MM.1S (cell line): Measurements from ENCODE around the gene LETM1.
"Not testable (repeated sequence)": the region's sequence is repeated elsewhere in the genome, so short reads cannot be mapped to it uniquely, and the experiment has no call there.

Source experiments
- DNase-seq: peaks from one replicate; pipeline ENCODE4 v3.0.0-alpha.2; 2015
- H2AFZ ChIP-seq: fragments of 300-600 bp; sonication (generic); 2 replicates; pipeline ENCODE4 v1.6.0; 2016; ENCODE audit warnings: antibody characterized with exemption, low read length
- H3F3A ChIP-seq: fragments of 300-600 bp; sonication (generic); 2 replicates; pipeline ENCODE4 v1.6.1; 2016; ENCODE audit warnings: mild to moderate bottlenecking, antibody characterized with exemption, low read length, moderate library complexity, mixed read lengths; ENCODE audit not compliant: insufficient read depth
- H3K27ac ChIP-seq: fragments of 300-600 bp; sonication (generic); 2 replicates; pipeline ENCODE4 v1.5.1; 2016; ENCODE audit warnings: mild to moderate bottlenecking, low read length
- H3K27me3 ChIP-seq: fragments of 300-600 bp; sonication (generic); replicated peaks from 2 replicates; pipeline ENCODE4 v1.6.0; 2016; ENCODE audit warnings: low read length; ENCODE audit not compliant: insufficient read depth
- H3K36me3 ChIP-seq: fragments of 300-600 bp; sonication (generic); replicated peaks from 2 replicates; pipeline ENCODE4 v1.6.1; 2016; ENCODE audit warnings: mild to moderate bottlenecking, low read length, mixed read lengths; ENCODE audit not compliant: insufficient read depth
- H3K4me1 ChIP-seq: fragments of 300-600 bp; sonication (generic); 2 replicates; pipeline ENCODE4 v1.6.1; 2016; ENCODE audit warnings: low read length, mixed read lengths
- H3K4me2 ChIP-seq: fragments of 300-600 bp; sonication (generic); 2 replicates; pipeline ENCODE4 v1.6.0; 2016; ENCODE audit warnings: low read depth, low read length
- H3K4me3 ChIP-seq: fragments of 300-600 bp; sonication (generic); 2 replicates; pipeline ENCODE4 v1.5.1; 2016; ENCODE audit warnings: low read length, mixed read lengths
- H3K79me2 ChIP-seq: fragments of 300-600 bp; sonication (generic); 2 replicates; pipeline ENCODE4 v1.6.1; 2016; ENCODE audit warnings: mixed run types, low read length, mixed read lengths
- H3K9ac ChIP-seq: fragments of 300-600 bp; sonication (generic); 2 replicates; pipeline ENCODE4 v1.6.1; 2016; ENCODE audit warnings: low read length, mixed read lengths
- H3K9me2 ChIP-seq: fragments of 300-600 bp; sonication (generic); replicated peaks from 2 replicates; pipeline ENCODE4 v1.6.1; 2016; ENCODE audit warnings: mild to moderate bottlenecking, low read length, mixed read lengths; ENCODE audit not compliant: insufficient read depth
- H3K9me3 ChIP-seq: fragments of 300-600 bp; sonication (generic); replicated peaks from 2 replicates; pipeline ENCODE4 v1.6.1; 2016; ENCODE audit warnings: mild to moderate bottlenecking, low read length, mixed read lengths; ENCODE audit not compliant: insufficient read depth
- H4K20me1 ChIP-seq: fragments of 300-600 bp; sonication (generic); 2 replicates; pipeline ENCODE4 v1.6.1; 2016; ENCODE audit warnings: mild to moderate bottlenecking, low read length, moderate library complexity, mixed read lengths; ENCODE audit not compliant: insufficient read depth
- EZH2 ChIP-seq: fragments of 300-600 bp; sonication (generic); optimal IDR thresholded peaks from 2 replicates; pipeline ENCODE3; 2017; ENCODE audit warnings: low read depth, mild to moderate bottlenecking, antibody characterized with exemption, low read length, mixed read lengths
- EZH2phosphoT487 ChIP-seq: fragments of 300-600 bp; sonication (generic); IDR thresholded peaks from 2 replicates; pipeline ENCODE4 v1.6.1; 2018; ENCODE audit warnings: antibody characterized with exemption, low read length
- TF ChIP-seq, protein P1 (sequence below): fragments of 300-600 bp; sonication (generic); IDR thresholded peaks from 2 replicates; pipeline ENCODE4 v1.5.1; 2016; ENCODE audit warnings: antibody characterized with exemption, low read length, mixed read lengths

LETM1 gene

DNA sequence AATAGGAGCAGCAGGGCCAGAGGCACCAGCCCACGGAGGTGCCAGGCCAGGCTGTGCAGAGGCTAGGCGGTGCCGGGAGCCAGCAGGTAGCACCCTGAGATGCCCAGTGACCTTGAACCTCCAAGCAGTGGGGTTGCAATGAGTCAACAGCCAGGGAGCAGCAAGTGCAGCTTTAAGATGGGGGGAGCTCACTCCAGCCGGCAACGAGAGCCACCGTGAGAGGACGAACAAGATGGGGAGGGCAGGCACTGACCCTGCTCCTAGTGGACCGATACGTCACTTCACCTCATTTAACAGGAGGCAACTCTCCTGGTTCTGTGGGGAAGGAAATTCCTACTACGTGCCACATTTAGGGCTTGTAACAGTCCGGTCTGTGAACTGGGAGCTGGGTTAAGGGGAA, 4.8 kb downstream of the LETM1 start:
- H3K27me3 ChIP-seq = no peaks in the 10 kb centered on the region
- H3K36me3 ChIP-seq = no peaks in the 10 kb centered on the region
- peaks cover 4% of the 10 kb centered on the region; the same call in 1 of the 2 replicates for H4K20me1 ChIP-seq
- H3K4me1 ChIP-seq = no peaks in the 10 kb centered on the region; the same call in 1 of the 2 replicates
- no peak overlapping the region for H3K4me2 ChIP-seq
- TF ChIP-seq EZH2 = no peak
- TF ChIP-seq, protein P1, sequence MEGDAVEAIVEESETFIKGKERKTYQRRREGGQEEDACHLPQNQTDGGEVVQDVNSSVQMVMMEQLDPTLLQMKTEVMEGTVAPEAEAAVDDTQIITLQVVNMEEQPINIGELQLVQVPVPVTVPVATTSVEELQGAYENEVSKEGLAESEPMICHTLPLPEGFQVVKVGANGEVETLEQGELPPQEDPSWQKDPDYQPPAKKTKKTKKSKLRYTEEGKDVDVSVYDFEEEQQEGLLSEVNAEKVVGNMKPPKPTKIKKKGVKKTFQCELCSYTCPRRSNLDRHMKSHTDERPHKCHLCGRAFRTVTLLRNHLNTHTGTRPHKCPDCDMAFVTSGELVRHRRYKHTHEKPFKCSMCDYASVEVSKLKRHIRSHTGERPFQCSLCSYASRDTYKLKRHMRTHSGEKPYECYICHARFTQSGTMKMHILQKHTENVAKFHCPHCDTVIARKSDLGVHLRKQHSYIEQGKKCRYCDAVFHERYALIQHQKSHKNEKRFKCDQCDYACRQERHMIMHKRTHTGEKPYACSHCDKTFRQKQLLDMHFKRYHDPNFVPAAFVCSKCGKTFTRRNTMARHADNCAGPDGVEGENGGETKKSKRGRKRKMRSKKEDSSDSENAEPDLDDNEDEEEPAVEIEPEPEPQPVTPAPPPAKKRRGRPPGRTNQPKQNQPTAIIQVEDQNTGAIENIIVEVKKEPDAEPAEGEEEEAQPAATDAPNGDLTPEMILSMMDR = no peak
- no peak for TF ChIP-seq EZH2phosphoT487
- no peaks in the 10 kb centered on the region for H3K9me2 ChIP-seq
- peaks cover 77% of the 10 kb centered on the region for H3K79me2 ChIP-seq
- H3K9ac ChIP-seq = no peak overlapping the region
- no peaks in the 10 kb centered on the region for H3K9me3 ChIP-seq
- H3F3A ChIP-seq = no peaks in the 10 kb centered on the region
- no peak overlapping the region for H3K27ac ChIP-seq
- no peak overlapping the region for H3K4me3 ChIP-seq
- H2AFZ ChIP-seq = no peak overlapping the region
- DNase-seq = no peak

- peaks cover 4% of the 10 kb centered on the region; the same call in 1 of the 2 replicates for H4K20me1 ChIP-seq
- H3K4me1 ChIP-seq = no peaks in the 10 kb centered on the region; the same call in 1 of the 2 replicates
- TF ChIP-seq EZH2phosphoT487 (no peak), EZH2 (no peak)
- TF ChIP-seq, protein P1 = no peak
- H3F3A ChIP-seq = no peaks in the 10 kb centered on the region
- no peak for DNase-seq
- no peak overlapping the region for H3K27ac ChIP-seq
- H3K36me3 ChIP-seq = no peaks in the 10 kb centered on the region
- no peaks in the 10 kb centered on the region for H3K9me3 ChIP-seq
- no peaks in the 10 kb centered on the region for H3K9me2 ChIP-seq
- H3K9ac ChIP-seq = no peak overlapping the region
- no peaks in the 10 kb centered on the region for H3K27me3 ChIP-seq
- peaks cover 80% of the 10 kb centered on the region for H3K79me2 ChIP-seq
- H3K4me3 ChIP-seq = no peak overlapping the region
- H2AFZ ChIP-seq = no peak overlapping the region
- H3K4me2 ChIP-seq = no peak overlapping the region
These were observed 5.7 kb downstream of the LETM1 start for GRCh38 chr4:1850276-1850675.

DNA sequence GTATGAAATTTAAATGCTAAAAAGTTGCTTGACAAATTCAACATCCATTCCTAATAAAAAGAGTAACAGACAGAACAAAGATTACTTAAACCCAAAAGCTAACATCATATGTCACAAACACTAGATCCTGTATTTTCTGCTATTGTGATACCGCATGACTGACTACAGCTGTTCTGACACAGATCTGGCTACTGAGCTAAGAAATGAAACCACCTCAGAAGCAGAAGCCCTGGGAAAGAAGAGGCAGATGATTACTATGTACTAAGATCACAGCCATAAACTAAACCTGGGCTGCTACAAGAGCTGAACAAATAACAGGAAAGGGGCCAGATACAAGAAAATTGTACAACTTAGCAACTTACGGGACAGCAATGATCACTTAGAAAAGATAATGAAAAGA, 9.4 kb downstream of the LETM1 start:
- H4K20me1 ChIP-seq = no peaks in the 10 kb centered on the region
- no peaks in the 10 kb centered on the region for H3K27me3 ChIP-seq
- no peaks in the 10 kb centered on the region for H3F3A ChIP-seq
- no peak overlapping the region for H3K4me3 ChIP-seq
- no peak overlapping the region for H2AFZ ChIP-seq
- TF ChIP-seq, protein P1 = no peak
- TF ChIP-seq EZH2 (no peak), EZH2phosphoT487 (no peak)
- H3K36me3 ChIP-seq = no peaks in the 10 kb centered on the region
- no peaks in the 10 kb centered on the region for H3K9me2 ChIP-seq
- no peak overlapping the region for H3K9ac ChIP-seq
- H3K4me2 ChIP-seq = no peak overlapping the region
- no peaks in the 10 kb centered on the region for H3K4me1 ChIP-seq
- H3K27ac ChIP-seq = no peak overlapping the region
- peaks cover 76% of the 10 kb centered on the region for H3K79me2 ChIP-seq
- no peaks in the 10 kb centered on the region for H3K9me3 ChIP-seq
- no peak for DNase-seq

GRCh38 chr4:1844618-1845017, 11.3 kb downstream of the LETM1 start:
- H3K79me2 ChIP-seq = peaks cover 64% of the 10 kb centered on the region
- not testable (repeated sequence) for H3K36me3 ChIP-seq, H3F3A ChIP-seq, H3K4me3 ChIP-seq, H3K27me3 ChIP-seq, DNase-seq, H3K4me1 ChIP-seq, H3K9me3 ChIP-seq, H3K27ac ChIP-seq, H3K9ac ChIP-seq, H2AFZ ChIP-seq, H3K4me2 ChIP-seq, H4K20me1 ChIP-seq, H3K9me2 ChIP-seq
